Mucosa of stomach (tissue), 1 donor: Measurements from ENCODE around the gene RNF213.

Experiments used
- H3K27me3 ChIP-seq: one replicate; pipeline ENCODE4 v1.7.0; 2013; ENCODE audit warnings: mild to moderate bottlenecking, low read length; ENCODE audit not compliant: control insufficient read depth, insufficient read depth
- H3K36me3 ChIP-seq: one replicate; pipeline ENCODE4 v1.7.0; 2013; ENCODE audit warnings: low read length; ENCODE audit not compliant: control insufficient read depth, insufficient read depth
- H3K4me1 ChIP-seq: one replicate; pipeline ENCODE4 v1.7.0; 2013; ENCODE audit warnings: mild to moderate bottlenecking, low read length; ENCODE audit not compliant: control insufficient read depth, insufficient read depth
- H3K4me3 ChIP-seq: one replicate; pipeline ENCODE4 v1.7.0; 2013; ENCODE audit warnings: low read length
- H3K9ac ChIP-seq: one replicate; pipeline ENCODE4 v1.7.0; 2013; ENCODE audit warnings: mild to moderate bottlenecking, low read length, moderate library complexity
- H3K9me3 ChIP-seq: one replicate; pipeline ENCODE4 v1.7.0; 2013; ENCODE audit warnings: mild to moderate bottlenecking, low read length, moderate library complexity; ENCODE audit not compliant: control insufficient read depth
- donor health status: Pancreatic carcinoma.

RNF213 gene

DNA sequence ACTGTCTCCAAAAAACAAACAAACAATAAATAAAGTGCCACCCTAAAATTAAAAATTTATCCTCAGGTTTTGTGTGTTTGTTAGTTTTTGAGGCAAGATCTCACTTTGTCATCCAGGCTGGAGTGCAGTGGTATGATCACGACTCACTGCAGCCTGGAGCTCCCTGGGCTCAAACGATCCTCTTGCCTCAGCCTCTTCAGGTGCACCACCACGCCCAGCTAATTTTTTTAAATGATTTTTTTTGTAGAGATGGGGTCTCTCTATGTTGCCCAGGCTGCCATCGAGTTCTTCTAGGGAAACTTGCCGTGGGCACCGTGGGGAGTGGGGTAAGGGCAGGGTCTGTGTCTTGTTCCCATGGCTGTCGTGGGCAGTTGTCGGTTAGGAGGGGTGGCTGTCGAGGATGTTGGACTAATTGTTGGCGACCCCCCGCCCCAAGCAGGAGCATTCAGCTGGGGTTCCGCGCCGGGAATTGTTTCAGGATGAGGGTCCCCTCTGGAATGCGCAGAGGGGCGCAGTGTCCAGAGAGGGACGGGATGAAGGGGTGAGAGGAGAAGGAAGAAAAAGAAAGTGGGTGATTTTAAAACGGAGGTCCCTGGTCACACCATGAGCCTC is 1.1 kb upstream of the RNF213 start:
- Histone ChIP-seq H3K9ac (peak overlapping the region; percentile 63), H3K36me3 (no peaks in the 10 kb centered on the region), H3K9me3 (no peaks in the 10 kb centered on the region), H3K4me3 (no peak overlapping the region), H3K4me1 (peaks cover 41% of the 10 kb centered on the region), H3K27me3 (no peaks in the 10 kb centered on the region)

DNA sequence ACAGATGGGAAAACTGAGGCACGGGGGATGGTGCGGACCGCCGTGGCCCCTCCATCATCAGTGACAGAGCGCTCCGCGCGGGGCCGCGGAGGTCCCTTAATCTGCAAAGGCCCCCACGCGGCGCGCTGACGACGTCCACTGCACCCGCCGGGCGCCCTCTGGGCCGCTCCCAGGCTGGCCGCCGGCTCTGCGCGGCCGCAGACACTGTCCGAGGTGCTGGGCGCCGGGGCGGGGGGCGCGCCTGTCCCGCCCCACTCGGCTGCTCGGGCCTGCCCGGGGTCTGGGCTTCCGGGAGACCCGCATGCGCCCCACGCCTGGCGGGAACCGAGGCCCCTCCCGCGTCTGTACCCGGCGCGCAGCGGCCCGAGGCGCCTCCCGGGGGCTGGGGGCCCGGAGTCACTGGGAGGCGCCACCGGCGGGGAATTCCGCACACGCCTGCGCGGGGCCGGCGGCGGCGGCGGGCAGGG is 550 bp upstream of the RNF213 start:
- Histone ChIP-seq H3K4me1 (peaks cover 41% of the 10 kb centered on the region), H3K9ac (peak overlapping the region; percentile 63), H3K36me3 (no peaks in the 10 kb centered on the region), H3K9me3 (no peaks in the 10 kb centered on the region), H3K4me3 (no peak overlapping the region), H3K27me3 (no peaks in the 10 kb centered on the region)

DNA sequence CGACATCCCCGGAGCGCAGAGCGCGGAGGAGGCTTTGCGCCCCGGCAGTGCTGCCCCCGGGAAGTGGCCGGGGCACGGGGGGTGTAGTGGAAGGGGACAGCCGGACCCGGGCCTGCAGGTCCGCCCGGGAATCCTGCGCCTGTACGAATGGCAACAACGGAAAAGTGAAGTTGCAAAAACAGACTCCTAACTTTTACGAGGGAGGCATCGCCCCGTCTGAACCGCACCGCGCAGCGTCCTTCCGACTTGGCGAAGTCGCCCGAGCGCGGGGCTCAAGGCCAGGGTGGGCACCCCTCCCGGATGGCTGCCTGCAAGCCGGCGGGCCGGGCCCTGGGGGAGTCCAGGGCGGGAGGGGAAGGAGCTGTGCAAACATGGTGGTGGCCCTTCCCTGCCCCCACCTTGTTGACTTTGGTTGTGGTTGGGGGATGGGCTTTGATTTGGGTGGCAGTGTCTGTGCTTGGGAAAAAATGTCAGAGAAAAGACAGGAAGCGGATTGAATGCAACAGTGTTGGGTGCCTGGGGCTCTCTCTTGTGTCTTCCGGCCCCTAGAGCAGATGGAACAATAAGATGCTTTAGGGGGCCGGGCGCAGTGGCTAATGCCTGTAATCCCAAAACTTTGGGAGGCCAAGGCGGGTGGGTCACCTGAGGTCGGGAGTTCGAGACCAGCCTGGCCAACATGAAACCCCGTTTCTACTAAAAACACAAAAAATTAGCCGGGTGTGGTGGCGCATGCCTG is 675 bp downstream of the RNF213 start:
- Histone ChIP-seq H3K36me3 (no peaks in the 10 kb centered on the region), H3K4me3 (peak overlapping the region; percentile 74), H3K27me3 (no peaks in the 10 kb centered on the region), H3K9ac (peak overlapping the region; percentile 91), H3K4me1 (peaks cover 41% of the 10 kb centered on the region), H3K9me3 (no peaks in the 10 kb centered on the region)

DNA sequence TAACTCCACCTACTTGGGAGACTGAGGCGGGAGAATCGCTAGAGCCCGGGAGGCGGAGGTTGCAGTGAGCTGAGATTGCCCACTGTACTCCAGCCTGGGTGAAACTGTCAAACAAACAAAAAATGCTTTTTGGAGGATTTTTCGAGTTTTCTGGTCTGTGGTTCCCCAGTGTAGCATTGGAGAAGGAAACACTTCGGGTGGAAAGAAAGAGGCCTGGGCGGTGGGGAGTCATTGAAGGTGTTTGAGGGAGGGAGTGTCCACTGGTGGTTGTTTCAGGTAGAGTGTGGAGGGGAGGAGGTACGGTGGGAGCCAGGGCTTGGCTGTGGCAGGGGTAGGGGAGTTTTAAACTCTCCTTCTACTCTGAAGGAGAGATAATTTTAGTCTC is 1.2 kb downstream of the RNF213 start:
- Histone ChIP-seq H3K4me3 (peak overlapping the region; percentile 74), H3K27me3 (no peaks in the 10 kb centered on the region), H3K4me1 (peaks cover 41% of the 10 kb centered on the region), H3K36me3 (no peaks in the 10 kb centered on the region), H3K9me3 (no peaks in the 10 kb centered on the region), H3K9ac (peak overlapping the region; percentile 91)

- no peaks in the 10 kb centered on the region for H3K9me3 ChIP-seq
- H3K4me1 ChIP-seq: peaks cover 41% of the 10 kb centered on the region
- no peaks in the 10 kb centered on the region for H3K27me3 ChIP-seq
- peak overlapping the region; percentile 74 for H3K4me3 ChIP-seq
- peak overlapping the region; percentile 34 for H3K9ac ChIP-seq
- no peaks in the 10 kb centered on the region for H3K36me3 ChIP-seq
Measured at GRCh38 chr17:80262291-80262690, 1.6 kb downstream of the RNF213 start.

GRCh38 chr17:80262775-80263244 is 2.2 kb downstream of the RNF213 start:
- no peaks in the 10 kb centered on the region for H3K27me3 ChIP-seq
- no peak overlapping the region for H3K4me3 ChIP-seq
- H3K9me3 ChIP-seq: no peaks in the 10 kb centered on the region
- H3K4me1 ChIP-seq: peaks cover 41% of the 10 kb centered on the region
- no peaks in the 10 kb centered on the region for H3K36me3 ChIP-seq
- peak overlapping the region; percentile 34 for H3K9ac ChIP-seq

- H3K36me3 ChIP-seq: no peaks in the 10 kb centered on the region
- peak overlapping the region; percentile 63 for H3K9ac ChIP-seq
- H3K4me3 ChIP-seq: peak overlapping the region; percentile 32
- no peaks in the 10 kb centered on the region for H3K9me3 ChIP-seq
- H3K4me1 ChIP-seq: peaks cover 41% of the 10 kb centered on the region
- H3K27me3 ChIP-seq: no peaks in the 10 kb centered on the region
Measured at GRCh38 chr17:80263253-80264204, 2.9 kb downstream of the RNF213 start.

GRCh38 chr17:80264205-80265075 is 3.8 kb downstream of the RNF213 start:
- peaks cover 40% of the 10 kb centered on the region for H3K4me1 ChIP-seq
- H3K36me3 ChIP-seq: peaks cover 5% of the 10 kb centered on the region
- H3K4me3 ChIP-seq: peak overlapping the region; percentile 32
- no peaks in the 10 kb centered on the region for H3K9me3 ChIP-seq
- peak overlapping the region; percentile 63 for H3K9ac ChIP-seq
- no peaks in the 10 kb centered on the region for H3K27me3 ChIP-seq

- Histone ChIP-seq H3K9me3 (no peaks in the 10 kb centered on the region), H3K36me3 (peaks cover 9% of the 10 kb centered on the region), H3K4me1 (peaks cover 36% of the 10 kb centered on the region), H3K27me3 (no peaks in the 10 kb centered on the region), H3K4me3 (no peak overlapping the region), H3K9ac (no peak overlapping the region)
Measured at GRCh38 chr17:80265205-80266068, 4.8 kb downstream of the RNF213 start.

- Histone ChIP-seq H3K4me1 (peaks cover 26% of the 10 kb centered on the region), H3K9ac (no peak overlapping the region), H3K4me3 (no peak overlapping the region), H3K36me3 (peaks cover 9% of the 10 kb centered on the region), H3K27me3 (no peaks in the 10 kb centered on the region), H3K9me3 (no peaks in the 10 kb centered on the region)
Measured at GRCh38 chr17:80267391-80267790, 6.7 kb downstream of the RNF213 start.
